Tibial artery (tissue), 4 donors: ENCODE data around the gene TRABD2B.

ENCODE experiments used
- DNase-seq, 2 donors: peaks; one replicate each; pipeline ENCODE4 v3.0.0-alpha.2; 2019
- H3K27ac ChIP-seq, 2 donors: fragments of 200-600 bp; sonication (generic) in 1 of 2; 1 replicate in 1 of 2; 2 replicates in 1 of 2; pipeline ENCODE4 v1.5.1; 2018 to 2019; ENCODE audit warnings: mild to moderate bottlenecking in 1 of 2
- H3K27me3 ChIP-seq, 2 donors: fragments of 200-600 bp; sonication (generic) in 1 of 2; one replicate each; pipeline versions ENCODE4 v1.5.1 to v1.6.0; 2016 to 2019
- H3K36me3 ChIP-seq, 3 donors: fragments of 200-600 bp; sonication (generic) in 2 of 3; one replicate each; pipeline ENCODE4 v1.5.1; 2016 to 2019; ENCODE audit warnings: mild to moderate bottlenecking in 2 of 3
- H3K4me1 ChIP-seq, 4 donors: fragments of 200-600 bp; sonication (generic) in 2 of 4; 1 replicate in 3 of 4; 2 replicates in 1 of 4; pipeline ENCODE4 v1.5.1; 2016 to 2019
- H3K4me3 ChIP-seq, 2 donors: fragments of 200-600 bp; sonication (generic) in 1 of 2; 1 replicate in 1 of 2; 2 replicates in 1 of 2; pipeline ENCODE4 v1.5.1; 2018 to 2019; ENCODE audit warnings: mild to moderate bottlenecking in 2 of 2
- H3K9me3 ChIP-seq, 3 donors: fragments of 200-600 bp; sonication (generic) in 1 of 3; one replicate each; pipeline ENCODE4 v1.5.1; 2016 to 2019
- intact Hi-C: fragments of 100-400 bp; cut with DNase I; formaldehyde crosslinking; loops from one replicate; pipeline ENCODE4 v1.15.0; 2023; ENCODE audit warnings: low total_unique reads
- TF ChIP-seq, protein P1 (sequence below), 2 experiments: fragments of 200-600 bp in 1 of 2; fragments of 450-650 bp in 1 of 2; IDR thresholded peaks; one replicate each; pipeline ENCODE4 v1.5.1; 2017 to 2019; ENCODE audit warnings: antibody characterized with exemption in 2 of 2, mild to moderate bottlenecking in 1 of 2, moderate library complexity in 1 of 2

The TRABD2B gene

DNA sequence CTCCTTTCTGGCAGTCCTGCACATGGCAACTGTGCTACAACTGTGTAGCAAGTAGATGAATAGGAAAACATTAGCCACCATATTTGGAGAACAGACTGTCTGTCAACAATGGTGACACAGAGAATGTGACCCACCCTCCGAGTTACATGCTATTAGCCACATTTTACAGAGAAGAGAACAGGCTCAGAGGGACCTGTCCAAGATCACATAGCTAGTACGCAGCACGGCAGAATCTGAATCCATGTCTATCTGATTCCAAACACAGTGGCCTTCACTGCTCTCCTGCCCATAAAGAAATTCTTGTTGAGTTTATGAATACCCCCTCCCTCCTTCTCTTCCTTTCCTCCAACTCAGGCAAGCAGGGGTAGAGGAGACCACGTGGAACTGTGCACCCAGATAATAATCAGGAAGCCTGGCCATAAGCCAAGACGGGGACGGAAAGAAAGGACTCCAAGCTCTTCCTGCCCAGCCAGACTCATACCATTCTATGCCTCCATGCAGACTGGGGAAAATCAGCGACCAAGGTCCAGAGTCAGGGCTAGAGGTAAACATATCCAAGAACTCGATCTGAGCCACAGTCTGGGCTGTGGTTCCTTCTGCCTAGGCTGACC lies 78.8 kb downstream of the TRABD2B start:
- TF ChIP-seq, protein P1, sequence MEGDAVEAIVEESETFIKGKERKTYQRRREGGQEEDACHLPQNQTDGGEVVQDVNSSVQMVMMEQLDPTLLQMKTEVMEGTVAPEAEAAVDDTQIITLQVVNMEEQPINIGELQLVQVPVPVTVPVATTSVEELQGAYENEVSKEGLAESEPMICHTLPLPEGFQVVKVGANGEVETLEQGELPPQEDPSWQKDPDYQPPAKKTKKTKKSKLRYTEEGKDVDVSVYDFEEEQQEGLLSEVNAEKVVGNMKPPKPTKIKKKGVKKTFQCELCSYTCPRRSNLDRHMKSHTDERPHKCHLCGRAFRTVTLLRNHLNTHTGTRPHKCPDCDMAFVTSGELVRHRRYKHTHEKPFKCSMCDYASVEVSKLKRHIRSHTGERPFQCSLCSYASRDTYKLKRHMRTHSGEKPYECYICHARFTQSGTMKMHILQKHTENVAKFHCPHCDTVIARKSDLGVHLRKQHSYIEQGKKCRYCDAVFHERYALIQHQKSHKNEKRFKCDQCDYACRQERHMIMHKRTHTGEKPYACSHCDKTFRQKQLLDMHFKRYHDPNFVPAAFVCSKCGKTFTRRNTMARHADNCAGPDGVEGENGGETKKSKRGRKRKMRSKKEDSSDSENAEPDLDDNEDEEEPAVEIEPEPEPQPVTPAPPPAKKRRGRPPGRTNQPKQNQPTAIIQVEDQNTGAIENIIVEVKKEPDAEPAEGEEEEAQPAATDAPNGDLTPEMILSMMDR (IDR thresholded peaks at IDR 0.05): no peak
- Histone ChIP-seq H3K4me1 (peaks cover 0 to 61% (median 27%) of the 10 kb centered on the region in 4 donors), H3K27me3 (no peaks in the 10 kb centered on the region), H3K27ac (no peak overlapping the region), H3K36me3 (no peaks in the 10 kb centered on the region), H3K9me3 (no peaks in the 10 kb centered on the region), H3K4me3 (no peak overlapping the region)
- DNase-seq: no peak
- intact Hi-C loops: no loop called here

DNA sequence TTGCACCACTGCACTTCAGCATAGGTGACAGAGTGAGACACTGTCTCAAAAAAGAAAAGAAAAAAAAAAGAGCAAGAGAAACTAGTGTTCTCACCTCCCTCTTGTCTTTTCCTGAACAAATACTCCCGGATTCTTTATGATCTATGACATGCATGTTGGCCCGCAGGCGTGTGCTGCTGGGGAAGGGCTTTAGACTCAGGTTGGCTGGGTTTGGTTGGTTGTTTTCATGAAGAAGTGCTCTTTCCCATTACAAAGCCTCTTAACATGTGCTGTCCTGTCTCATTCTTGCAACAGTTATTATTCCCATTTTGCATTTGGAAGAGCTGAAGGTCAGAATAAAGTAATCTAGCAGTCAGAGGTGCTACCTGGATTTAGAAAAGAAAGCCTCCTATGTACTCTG lies 79.5 kb downstream of the TRABD2B start:
- TF ChIP-seq, protein P1 (IDR thresholded peaks at IDR 0.05): no peak
- peaks cover 0 to 60% (median 25%) of the 10 kb centered on the region in 4 donors for H3K4me1 ChIP-seq
- intact Hi-C loops: no loop called here
- no peak overlapping the region for H3K27ac ChIP-seq
- no peak for DNase-seq
- no peak overlapping the region for H3K4me3 ChIP-seq
- no peaks in the 10 kb centered on the region for H3K27me3 ChIP-seq
- H3K36me3 ChIP-seq: no peaks in the 10 kb centered on the region
- H3K9me3 ChIP-seq: no peaks in the 10 kb centered on the region

DNA sequence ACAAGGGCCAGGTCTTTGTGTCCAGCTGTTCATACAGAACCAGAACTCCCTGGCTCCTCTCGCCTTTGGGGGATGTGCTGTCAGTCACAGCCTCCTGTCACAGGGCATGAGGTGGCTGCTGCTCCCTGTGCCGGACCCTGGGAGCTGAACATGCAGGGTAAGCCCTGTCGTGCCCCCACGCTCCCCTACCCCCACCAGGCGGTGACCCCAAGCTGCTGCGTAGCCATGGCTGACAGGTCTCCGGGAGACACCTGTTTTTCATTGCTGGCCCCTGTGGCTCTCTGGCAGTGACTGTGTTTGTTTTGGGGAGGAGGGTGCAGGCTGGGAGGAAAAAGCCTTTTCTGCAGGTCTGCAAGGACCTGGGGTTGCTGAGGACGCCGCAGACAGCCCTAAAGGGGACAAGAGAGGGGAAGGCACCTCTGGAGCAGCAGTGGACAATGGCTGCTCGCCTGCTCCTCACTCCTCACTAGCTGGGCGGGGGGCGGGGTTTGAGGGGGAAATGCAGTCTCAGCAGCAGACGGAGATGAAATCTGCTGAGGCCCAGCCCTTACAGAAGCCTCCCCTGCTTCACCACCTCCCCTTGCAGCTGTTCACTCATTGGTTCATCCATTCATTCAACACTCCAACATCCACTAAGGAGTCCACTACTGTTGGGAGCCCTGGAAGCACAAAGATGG lies 81.4 kb downstream of the TRABD2B start:
- Histone ChIP-seq H3K4me1 (peaks cover 0 to 52% (median 21%) of the 10 kb centered on the region in 4 donors), H3K36me3 (no peaks in the 10 kb centered on the region), H3K4me3 (no peak overlapping the region), H3K27ac (no peak overlapping the region), H3K9me3 (no peaks in the 10 kb centered on the region), H3K27me3 (no peaks in the 10 kb centered on the region)
- DNase-seq: no peak
- TF ChIP-seq, protein P1 (IDR thresholded peaks at IDR 0.05): no peak
- intact Hi-C loops: no loop called here

DNA sequence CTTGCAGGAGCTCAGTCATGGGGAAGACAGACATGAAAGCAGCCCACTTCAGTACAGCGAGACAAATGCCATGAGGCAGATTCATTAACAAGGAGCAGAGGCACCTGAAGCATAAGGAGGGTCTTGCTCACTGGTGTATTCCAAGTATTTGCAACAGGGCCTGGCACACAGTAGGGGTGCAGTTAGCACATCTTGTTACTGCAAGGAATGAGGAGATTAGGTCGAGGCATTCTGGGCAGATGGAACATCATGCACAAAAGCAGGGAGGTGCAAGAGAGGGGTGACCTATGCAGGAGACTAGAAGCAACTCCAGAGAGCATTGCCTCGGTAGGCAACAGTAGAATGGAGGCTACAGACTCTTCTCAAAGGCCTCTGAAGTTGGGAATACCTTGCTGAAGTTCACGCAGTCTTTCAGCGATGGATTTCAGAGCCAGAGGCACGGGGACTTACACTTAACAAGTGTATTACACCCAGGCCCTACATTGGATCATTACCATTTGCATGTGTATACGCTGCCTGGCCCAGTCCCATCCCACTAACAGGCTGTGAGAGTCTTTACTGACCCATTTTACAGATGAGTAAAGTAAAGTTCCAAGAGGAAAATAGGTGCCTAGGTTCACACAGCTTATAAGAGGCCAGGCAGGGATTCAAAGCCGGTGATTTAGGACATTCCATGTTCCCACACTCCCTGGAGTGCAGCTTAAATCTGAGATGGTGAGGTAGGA lies 82.1 kb downstream of the TRABD2B start:
- no peak for DNase-seq
- intact Hi-C loops: no loop called here
- TF ChIP-seq, protein P1 (IDR thresholded peaks at IDR 0.05): no peak

DNA sequence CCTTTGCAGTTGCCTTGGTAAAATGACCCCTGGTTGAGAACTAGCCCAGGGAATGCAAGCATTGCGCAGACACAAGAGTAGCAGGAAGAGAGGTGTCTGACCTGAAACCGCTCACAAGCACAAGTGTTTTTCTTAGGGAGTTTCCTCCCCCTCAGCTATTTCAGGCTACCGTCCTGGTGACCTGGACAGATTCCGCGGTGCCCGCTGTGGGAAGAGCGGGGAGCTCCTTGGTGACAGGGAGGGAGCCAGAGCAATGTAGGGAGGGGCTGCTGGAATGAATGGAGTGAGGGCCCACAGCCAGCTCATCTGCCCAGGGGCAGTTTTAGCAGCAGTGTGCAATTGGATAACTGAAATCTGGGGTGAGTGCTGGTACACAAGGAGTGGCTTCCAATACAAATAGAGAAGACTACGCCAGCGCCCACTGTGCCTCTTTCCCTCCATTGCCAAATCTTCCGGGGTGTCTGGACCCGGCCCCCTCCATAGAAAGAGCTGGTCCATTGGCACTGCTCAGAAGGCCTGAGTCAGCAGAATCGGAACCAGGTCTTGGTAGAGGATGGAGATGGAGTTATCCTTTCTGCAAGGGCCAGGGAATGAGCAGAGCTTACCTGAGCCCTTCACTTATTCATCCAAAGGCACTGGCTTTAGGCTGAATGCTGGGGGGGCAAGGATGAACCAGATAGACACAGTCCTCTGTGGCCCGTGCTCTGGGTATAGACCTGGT lies 82.8 kb downstream of the TRABD2B start:
- TF ChIP-seq, protein P1 (IDR thresholded peaks at IDR 0.05): no peak
- intact Hi-C loops: no loop called here
- Histone ChIP-seq H3K36me3 (no peaks in the 10 kb centered on the region), H3K4me1 (peaks cover 0 to 45% (median 15%) of the 10 kb centered on the region in 4 donors), H3K4me3 (no peak overlapping the region), H3K27me3 (no peaks in the 10 kb centered on the region), H3K27ac (no peak overlapping the region), H3K9me3 (no peaks in the 10 kb centered on the region)
- DNase-seq: no peak

More for the DNA sequence above, 82.1 kb downstream of the TRABD2B start:
- Histone ChIP-seq H3K27ac (no peak overlapping the region), H3K4me3 (no peak overlapping the region), H3K36me3 (no peaks in the 10 kb centered on the region), H3K9me3 (no peaks in the 10 kb centered on the region), H3K27me3 (no peaks in the 10 kb centered on the region), H3K4me1 (peaks cover 0 to 48% (median 18%) of the 10 kb centered on the region in 4 donors)
